ENCODE data around the gene PKD1L1. TPM values are rescaled to one million over a fixed set of nuclear protein-coding genes. Genes with fewer than 3 reads are reported as not detected.

The PKD1L1 gene
- total RNA-seq, 1 experiment from 2014 or later, result 0.17 TPM

DNA sequence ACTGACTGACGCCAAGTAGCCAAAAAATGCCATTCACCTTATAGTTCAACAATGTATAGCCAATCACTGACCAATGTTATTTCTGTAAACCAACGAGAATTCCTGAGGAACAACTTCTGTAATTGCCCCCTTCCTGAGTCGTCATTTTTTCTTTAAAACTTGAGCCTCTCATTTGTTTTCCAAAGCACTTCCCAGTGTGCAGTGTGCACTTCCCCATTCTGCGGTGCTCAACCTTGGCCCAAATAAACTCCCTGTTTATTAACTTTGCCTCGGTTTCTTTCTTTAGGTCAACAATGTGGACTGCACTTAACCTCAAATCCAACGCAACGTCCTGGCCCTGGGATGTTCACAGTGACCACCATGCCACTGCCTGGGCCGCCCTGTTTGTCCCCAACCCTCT lies 15.1 kb downstream of the PKD1L1 start:
- Histone ChIP-seq H3K79me1 (ENCODE audit: insufficient read depth, low read depth, low read length, poor library complexity, severe bottlenecking) (no peaks in the 10 kb centered on the region), H3K9me3 (ENCODE audit: control insufficient read depth, low read depth, low read length) (no peaks in the 10 kb centered on the region), H4K5ac (ENCODE audit: insufficient read length, low read depth, low read length) (no peak overlapping the region), H4K20me1 (ENCODE audit: control insufficient read depth, insufficient read depth, insufficient read length) (no peaks in the 10 kb centered on the region), H4K8ac (replicated peaks; ENCODE audit: insufficient read length, low read depth, low read length) (no peak overlapping the region), H3K27ac (ENCODE audit: insufficient read length, low read depth, low read length) (no peak overlapping the region), H3K18ac (ENCODE audit: insufficient read length, low read depth, low read length) (no peak overlapping the region), H4K91ac (ENCODE audit: insufficient read length, low read depth, low read length) (no peak overlapping the region), H3K23me2 (ENCODE audit: insufficient read length, low read depth, low read length, poor library complexity, severe bottlenecking) (no peaks in the 10 kb centered on the region), H3K27me3 (ENCODE audit: insufficient read depth, low read length) (no peaks in the 10 kb centered on the region), H2BK120ac (ENCODE audit: low read depth, low read length, poor library complexity, severe bottlenecking) (no peak overlapping the region), H2AFZ (ENCODE audit: low read length) (no peak overlapping the region), H3K56ac (ENCODE audit: insufficient read length, low read depth, low read length) (no peak overlapping the region), H2BK15ac (ENCODE audit: low read depth, low read length) (no peak overlapping the region), H2AK5ac (ENCODE audit: insufficient read length, low read length) (no peak overlapping the region), H3K4me2 (ENCODE audit: insufficient read depth, insufficient read length, low read length) (no peak overlapping the region), H3K79me2 (ENCODE audit: insufficient read depth, low read length) (no peaks in the 10 kb centered on the region), H3T11ph (ENCODE audit: low read length) (no peak overlapping the region), H2BK12ac (ENCODE audit: insufficient read length, low read depth, low read length) (no peak overlapping the region), H2BK5ac (ENCODE audit: insufficient read length, low read length) (no peak overlapping the region), H3K23ac (ENCODE audit: insufficient read length, low read depth, low read length) (no peak overlapping the region), H3K14ac (ENCODE audit: insufficient read depth, low read length) (no peak overlapping the region), H2BK20ac (ENCODE audit: low read depth, low read length, poor library complexity, severe bottlenecking) (no peak overlapping the region), H3K4me1 (ENCODE audit: insufficient read depth, low read length) (no peaks in the 10 kb centered on the region), H3K9ac (ENCODE audit: extremely low read depth, insufficient read length, low read length) (no peak overlapping the region), H3K4ac (ENCODE audit: low read depth, low read length) (no peak overlapping the region)
- WGBS (ENCODE audit: extremely low coverage, insufficient read length, low lambda C conversion rate), result no CpG with 5 or more reads among the region's 8 CpGs
- Mint-ChIP-seq H3K27me3 (ENCODE audit: low read depth) (no peaks in the 10 kb centered on the region), H3K27ac (no peak overlapping the region), H3K9me3 (no peaks in the 10 kb centered on the region), H3K4me3 (no peak overlapping the region), H3K4me1 (peaks cover 18 to 25% of the 10 kb centered on the region in 2 experiments), H3K36me3 (ENCODE audit: insufficient read depth in 1 of 3, low read depth in 3 of 3) (no peaks in the 10 kb centered on the region)
- no peak for TF ChIP-seq CTCF (conservative IDR thresholded peaks at IDR 0.05)
- no peak for DNase-seq
